ENCODE results near the gene LHPP.

Gene LHPP

GRCh38 chr10:124517931-124518330 is 56.3 kb downstream of the LHPP start:
- H3K9me3 ChIP-seq (ENCODE audit: insufficient read depth, low read length), result no peaks in the 10 kb centered on the region
- H3K9ac ChIP-seq (ENCODE audit: insufficient read length, low read depth), result no peak overlapping the region
- no peak for DNase-seq (ENCODE audit: low read depth, low spot score)
- H3K27me3 ChIP-seq (ENCODE audit: insufficient read depth, insufficient read length), result no peaks in the 10 kb centered on the region
- H3K4me3 ChIP-seq (ENCODE audit: insufficient read length, low read depth), result no peak overlapping the region
- H3K4me1 ChIP-seq (ENCODE audit: insufficient read depth, insufficient read length), result peaks cover 11% of the 10 kb centered on the region
- TF ChIP-seq YY1 (IDR thresholded peaks at IDR 0.05; ENCODE audit: insufficient read depth, insufficient read length), result no peak
- no peak for TF ChIP-seq ZNF274 (IDR thresholded peaks at IDR 0.05; ENCODE audit: low read depth, low read length)
- TF ChIP-seq SUZ12 (IDR thresholded peaks at IDR 0.05; ENCODE audit: extremely low read depth, insufficient read depth, insufficient read length), result no peak
- H3K36me3 ChIP-seq (ENCODE audit: insufficient read depth, insufficient read length, low read length), result no peaks in the 10 kb centered on the region

GRCh38 chr10:124518366-124518765 is 56.7 kb downstream of the LHPP start:
- no peak for DNase-seq (ENCODE audit: low read depth, low spot score)
- Histone ChIP-seq H3K36me3 (ENCODE audit: insufficient read depth, insufficient read length, low read length) (no peaks in the 10 kb centered on the region), H3K9me3 (ENCODE audit: insufficient read depth, low read length) (no peaks in the 10 kb centered on the region)

GRCh38 chr10:124520558-124521428 is 59.2 kb downstream of the LHPP start:
- Histone ChIP-seq H3K27me3 (ENCODE audit: insufficient read depth, insufficient read length) (no peaks in the 10 kb centered on the region), H3K9me3 (ENCODE audit: insufficient read depth, low read length) (no peaks in the 10 kb centered on the region), H3K9ac (ENCODE audit: insufficient read length, low read depth) (no peak overlapping the region), H3K36me3 (ENCODE audit: insufficient read depth, insufficient read length, low read length) (no peaks in the 10 kb centered on the region), H3K4me1 (ENCODE audit: insufficient read depth, insufficient read length) (peaks cover 16% of the 10 kb centered on the region), H3K4me3 (ENCODE audit: insufficient read length, low read depth) (no peak overlapping the region)
- no peak for DNase-seq (ENCODE audit: low read depth, low spot score)
- TF ChIP-seq YY1 (IDR thresholded peaks at IDR 0.05; ENCODE audit: insufficient read depth, insufficient read length) (no peak), SUZ12 (IDR thresholded peaks at IDR 0.05; ENCODE audit: extremely low read depth, insufficient read depth, insufficient read length) (no peak), ZNF274 (IDR thresholded peaks at IDR 0.05; ENCODE audit: low read depth, low read length) (no peak)

More at GRCh38 chr10:124518366-124518765, 56.7 kb downstream of the LHPP start:
- H3K9ac ChIP-seq (ENCODE audit: insufficient read length, low read depth), result no peak overlapping the region
- no peak for TF ChIP-seq YY1 (IDR thresholded peaks at IDR 0.05; ENCODE audit: insufficient read depth, insufficient read length)
- TF ChIP-seq ZNF274 (IDR thresholded peaks at IDR 0.05; ENCODE audit: low read depth, low read length), result no peak
- no peak for TF ChIP-seq SUZ12 (IDR thresholded peaks at IDR 0.05; ENCODE audit: extremely low read depth, insufficient read depth, insufficient read length)
- H3K4me1 ChIP-seq (ENCODE audit: insufficient read depth, insufficient read length), result peaks cover 11% of the 10 kb centered on the region
- no peak overlapping the region for H3K4me3 ChIP-seq (ENCODE audit: insufficient read length, low read depth)
- no peaks in the 10 kb centered on the region for H3K27me3 ChIP-seq (ENCODE audit: insufficient read depth, insufficient read length)

GRCh38 chr10:124521429-124521871 is 59.8 kb downstream of the LHPP start:
- TF ChIP-seq ZNF274 (IDR thresholded peaks at IDR 0.05; ENCODE audit: low read depth, low read length) (no peak), SUZ12 (IDR thresholded peaks at IDR 0.05; ENCODE audit: extremely low read depth, insufficient read depth, insufficient read length) (no peak), YY1 (IDR thresholded peaks at IDR 0.05; ENCODE audit: insufficient read depth, insufficient read length) (no peak)

GRCh38 chr10:124522131-124522932 is 60.7 kb downstream of the LHPP start:
- H3K27me3 ChIP-seq (ENCODE audit: insufficient read depth, insufficient read length), result no peaks in the 10 kb centered on the region
- H3K9me3 ChIP-seq (ENCODE audit: insufficient read depth, low read length), result no peaks in the 10 kb centered on the region
- TF ChIP-seq ZNF274 (IDR thresholded peaks at IDR 0.05; ENCODE audit: low read depth, low read length), result no peak
- no peak for TF ChIP-seq YY1 (IDR thresholded peaks at IDR 0.05; ENCODE audit: insufficient read depth, insufficient read length)
- TF ChIP-seq SUZ12 (IDR thresholded peaks at IDR 0.05; ENCODE audit: extremely low read depth, insufficient read depth, insufficient read length), result no peak
- no peak overlapping the region for H3K9ac ChIP-seq (ENCODE audit: insufficient read length, low read depth)
- H3K36me3 ChIP-seq (ENCODE audit: insufficient read depth, insufficient read length, low read length), result no peaks in the 10 kb centered on the region
- H3K4me1 ChIP-seq (ENCODE audit: insufficient read depth, insufficient read length), result peaks cover 20% of the 10 kb centered on the region
- H3K4me3 ChIP-seq (ENCODE audit: insufficient read length, low read depth), result no peak overlapping the region
- no peak for DNase-seq (ENCODE audit: low read depth, low spot score)

More at GRCh38 chr10:124521429-124521871, 59.8 kb downstream of the LHPP start:
- Histone ChIP-seq H3K4me3 (ENCODE audit: insufficient read length, low read depth) (no peak overlapping the region), H3K36me3 (ENCODE audit: insufficient read depth, insufficient read length, low read length) (no peaks in the 10 kb centered on the region), H3K27me3 (ENCODE audit: insufficient read depth, insufficient read length) (no peaks in the 10 kb centered on the region), H3K9me3 (ENCODE audit: insufficient read depth, low read length) (no peaks in the 10 kb centered on the region), H3K9ac (ENCODE audit: insufficient read length, low read depth) (no peak overlapping the region), H3K4me1 (ENCODE audit: insufficient read depth, insufficient read length) (peaks cover 15% of the 10 kb centered on the region)
- no peak for DNase-seq (ENCODE audit: low read depth, low spot score)

GRCh38 chr10:124522933-124523871 is 61.6 kb downstream of the LHPP start:
- no peaks in the 10 kb centered on the region for H3K27me3 ChIP-seq (ENCODE audit: insufficient read depth, insufficient read length)
- TF ChIP-seq YY1 (IDR thresholded peaks at IDR 0.05; ENCODE audit: insufficient read depth, insufficient read length) (no peak), ZNF274 (IDR thresholded peaks at IDR 0.05; ENCODE audit: low read depth, low read length) (no peak), SUZ12 (IDR thresholded peaks at IDR 0.05; ENCODE audit: extremely low read depth, insufficient read depth, insufficient read length) (no peak)
- no peaks in the 10 kb centered on the region for H3K36me3 ChIP-seq (ENCODE audit: insufficient read depth, insufficient read length, low read length)
- DNase-seq (ENCODE audit: low read depth, low spot score), result no peak
- H3K4me3 ChIP-seq (ENCODE audit: insufficient read length, low read depth), result no peak overlapping the region
- peaks cover 21% of the 10 kb centered on the region for H3K4me1 ChIP-seq (ENCODE audit: insufficient read depth, insufficient read length)
- H3K9me3 ChIP-seq (ENCODE audit: insufficient read depth, low read length), result no peaks in the 10 kb centered on the region
- H3K9ac ChIP-seq (ENCODE audit: insufficient read length, low read depth), result no peak overlapping the region
